ENCODE results near the gene ZBED6. TPM values are rescaled to one million over a fixed set of nuclear protein-coding genes. Genes with fewer than 3 reads are reported as not detected.
A peak's percentile ranks its signal among the peaks of the same experiment; 100 is the strongest.

Gene ZBED6
- 46.0 and 78.8 TPM in 2 replicates for total RNA-seq (2011; cell fraction: chromatin; rRNA removed; ENCODE audit: low replicate concordance)
- total RNA-seq (2011; cell fraction: nucleolus; rRNA removed) = 18.3 and 20.5 TPM in 2 replicates
- 44.7 and 57.6 TPM in 2 replicates for total RNA-seq (2011; cell fraction: nucleoplasm; rRNA removed)
- total RNA-seq (2014; rRNA removed) (5.0 and 8.9 TPM in 2 replicates), total RNA-seq (2014; rRNA removed; fragmentation: Illumina TruSeq; extraction: Trizol) (12.8 and 18.2 TPM in 2 replicates), total RNA-seq (2015; rRNA removed; fragmentation: Illumina TruSeq; extraction: Trizol) (12.5 and 13.2 TPM in 2 replicates), total RNA-seq (2021) (16.1 and 16.6 TPM in 2 replicates), polyA plus RNA-seq (2011; rRNA removed) (5.9 and 6.9 TPM in 2 replicates), polyA plus RNA-seq (2014; fragmentation: Illumina TruSeq; extraction: Trizol) (3.6 and 4.0 TPM in 2 replicates), polyA plus RNA-seq (2014; fragmentation: Nextera tagmentation; extraction: Ambion mirVana) (under 1 TPM; 0.21 to 0.96 TPM), polyA plus RNA-seq (2014; rRNA removed) (2.5 and 3.1 TPM in 2 replicates), polyA minus RNA-seq (2011; rRNA and poly(A)+ RNA removed) (21.8 and 28.1 TPM in 2 replicates), Bru-seq, nascent RNA (percentile 96 among the genes with signal in this experiment), BruChase-seq, experiment 1, labeled RNA remaining after a 2-hour chase (percentile 95 among the genes with signal in this experiment), BruChase-seq, experiment 2, labeled RNA remaining after a 6-hour chase (percentile 97 among the genes with signal in this experiment)
- 2.5 and 4.5 TPM in 2 replicates for polyA plus RNA-seq (2011; cell fraction: cytosol; rRNA removed)
- polyA plus RNA-seq (2011; cell fraction: nucleus; rRNA removed) = 21.1 and 29.6 TPM in 2 replicates
- polyA plus RNA-seq (2012) = 2.3 and 3.1 TPM in 2 replicates
- 8.1 and 15.2 TPM in 2 replicates for polyA minus RNA-seq (2011; cell fraction: cytosol; rRNA and poly(A)+ RNA removed)
- 21.9 and 43.3 TPM in 2 replicates for polyA minus RNA-seq (2011; cell fraction: nucleus; rRNA and poly(A)+ RNA removed)
- long read RNA-seq, experiment 1, full-length matches to known transcripts = 2 of 31 reads
- long read RNA-seq, experiment 1, partial matches to known transcripts = 0 of 31 reads
- long read RNA-seq, experiment 1, other reads (novel, unspliced or antisense) = 29 of 31 reads
- long read RNA-seq, experiment 2 = 0 reads
- long read RNA-seq, experiment 3, partial matches to known transcripts = 6 of 11 reads
- long read RNA-seq, experiment 3, other reads (novel, unspliced or antisense) = 5 of 11 reads

GRCh38 chr1:203795441-203796235, at the start of gene ZBED6, which contains the start of gene ZC3H11A:
ZBED6 (plus strand) TSS chr1:203795623; CDS start chr1:203797523, 1,900 bp downstream.
ZC3H11A (plus strand) TSS chr1:203795623; CDS start chr1:203817071, 21,448 bp downstream.
- in situ Hi-C loops (cut with MboI) (no loop called here), intact Hi-C loops (cut with micrococcal nuclease) (loop anchor here (2.0 kb wide), 1 partner anchor 69 kb away; no protein-coding TSS in a partner anchor)
- DNase-seq (ENCODE audit: extremely low read depth in 1 of 4, low spot score in 3 of 4) = peak; percentile 95 to 100 (median 96)
- H3K9ac ChIP-seq (ENCODE audit: insufficient read depth in 1 of 2, low read depth in 2 of 2, low read length in 2 of 2) = peak within 1 kb of the TSS; percentile 94
- H3K4me2 ChIP-seq (ENCODE audit: insufficient read depth, low read length) = peak within 1 kb of the TSS; percentile 96
- 0 out of 2 replicates have a peak, but pooled peaks cover 2% of the 10 kb centered on the region for H3K9me3 ChIP-seq (replicated peaks; ENCODE audit: control insufficient read depth, insufficient read depth, low read depth, low read length)
- H3K36me3 ChIP-seq (ENCODE audit: control insufficient read depth, insufficient read depth, low read length) = peaks cover 45% of the 10 kb centered on the region
- peaks cover 7% of the 10 kb centered on the region for H3K9me1 ChIP-seq (ENCODE audit: control insufficient read depth, insufficient read depth, low read length)
- peaks cover 23% of the 10 kb centered on the region for H4K20me1 ChIP-seq (replicated peaks; ENCODE audit: control insufficient read depth, insufficient read depth, low read length)
- peak within 1 kb of the TSS; percentile 99 for H3K27ac ChIP-seq (ENCODE audit: extremely low read depth, low read depth, low read length)
- peak; percentile 96 for FAIRE-seq
- peak within 1 kb of the TSS; percentile 93 for H2AFZ ChIP-seq (ENCODE audit: low read depth, low read length)
- H3K27me3 ChIP-seq (ENCODE audit: control insufficient read depth in 2 of 2, insufficient read depth in 2 of 2, low read length in 2 of 2) = no peaks in the 10 kb centered on the region
- peaks cover 48% of the 10 kb centered on the region for H3K79me2 ChIP-seq (ENCODE audit: control insufficient read depth, insufficient read depth, low read length)
- 0% methylated on average over 34 of the region's 59 CpGs for WGBS (ENCODE audit: insufficient coverage, low coverage, missing lambda C conversion rate)
- ChIA-PET CTCF (ENCODE audit: low intra/inter-chr PET ratio) (no interaction called here), POLR2A (interaction anchor here (0.6 to 2.8 kb wide), 3 partner anchors 11 to 295 kb away, joined by 3 to 17 read pairs (median 3); no protein-coding TSS in a partner anchor)
- H3K4me1 ChIP-seq (replicated peaks in 1 of 2; ENCODE audit: control insufficient read depth in 2 of 2, insufficient read depth in 2 of 2, low read length in 2 of 2) = peaks cover 2 to 43% of the 10 kb centered on the region in 2 experiments
- peak; percentile 96 for ATAC-seq
- no TSS peak for BruUV-seq (replicated peaks)
- H3K4me3 ChIP-seq = peak within 1 kb of the TSS; percentile 77
- TF ChIP-seq NR2C2 (CRISPR knock-in tag; IDR thresholded peaks at IDR 0.05) (peak; percentile 95), NR2C2 (tag; IDR thresholded peaks at IDR 0.05) (peak; percentile 98), FOXJ2 (tag; IDR thresholded peaks at IDR 0.05) (peak; percentile 43; the same call in 1 of the 2 replicates), HBP1 (CRISPR knock-in tag; IDR thresholded peaks at IDR 0.05) (no peak), SIN3A (IDR thresholded peaks at IDR 0.05; ENCODE audit: borderline replicate concordance in 2 of 2, control insufficient read depth in 1 of 2, low read depth in 2 of 2, low read length in 2 of 2) (0 out of 4 replicates have a peak, but pooled peaks of 1 of the 2 experiments have one; percentile 46), ESRRB (CRISPR knock-in tag; IDR thresholded peaks at IDR 0.05; ENCODE audit: borderline replicate concordance) (no peak), NEUROD1 (IDR thresholded peaks at IDR 0.05; ENCODE audit: borderline replicate concordance, low read depth, low read length, partially characterized antibody) (peak; percentile 42), SAP30 (IDR thresholded peaks at IDR 0.05; ENCODE audit: borderline replicate concordance, insufficient read depth, low read depth, low read length, poor library complexity, severe bottlenecking) (peak; percentile 29), BHLHE40 (IDR thresholded peaks at IDR 0.05; ENCODE audit: low read length) (peak; percentile 99), ERF (CRISPR knock-in tag; IDR thresholded peaks at IDR 0.05) (peak; percentile 62; the same call in 1 of the 2 replicates), BRF2 (IDR thresholded peaks at IDR 0.05; ENCODE audit: borderline replicate concordance, insufficient read depth, insufficient read length) (no peak), JUND (IDR thresholded peaks at IDR 0.05; ENCODE audit: borderline replicate concordance, low read depth, low read length) (peak; percentile 69), JUND (tag; IDR thresholded peaks at IDR 0.05; ENCODE audit: borderline replicate concordance, low read depth, low read length) (peak; percentile 66; the same call in 1 of the 3 replicates)

All from K562 (cell line).